ENCODE measurements around the gene UFSP2. TPM values are rescaled to one million over a fixed set of nuclear protein-coding genes. Genes with fewer than 3 reads are reported as not detected.

Gene UFSP2
- total RNA-seq, 2 donors from 2014 or later, result 23.5 to 32.9 TPM

DNA sequence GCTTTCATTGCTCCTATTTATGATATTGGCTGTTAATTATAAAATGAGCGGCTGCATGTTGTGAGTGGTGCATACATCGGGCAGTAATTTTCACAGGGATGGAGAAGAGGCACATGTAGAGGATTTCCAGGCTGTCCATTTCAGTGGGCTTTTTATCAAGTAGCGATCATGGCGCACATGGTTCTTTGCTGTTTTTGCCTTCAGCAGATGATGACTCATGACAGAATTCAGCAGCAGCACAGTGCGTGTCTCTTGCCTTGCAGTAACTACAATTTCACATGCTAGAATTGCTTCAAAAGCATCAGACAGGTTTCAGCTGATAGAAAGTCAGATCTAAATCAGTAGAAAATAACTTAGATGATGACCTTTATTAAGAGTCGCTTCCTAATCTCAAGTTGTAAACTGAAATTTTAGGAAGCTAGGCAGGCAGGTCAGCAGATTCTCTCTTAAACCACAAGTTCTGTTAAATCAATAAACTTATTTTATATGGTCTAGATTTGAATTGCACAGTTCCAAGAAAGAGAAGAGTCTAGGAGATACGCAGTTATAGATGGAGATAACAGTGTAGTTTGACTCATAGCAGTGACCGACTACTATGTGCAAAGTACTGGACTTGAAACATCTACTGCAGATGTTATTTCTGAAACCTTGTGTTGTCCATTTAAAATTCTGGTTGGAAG lies 65.9 kb downstream of the UFSP2 start:
- peaks cover 4% of the 10 kb centered on the region for H3K4me1 Mint-ChIP-seq
- H3K27me3 Mint-ChIP-seq, result no peaks in the 10 kb centered on the region
- no peak overlapping the region for H3K4me3 Mint-ChIP-seq
- H3K9me3 Mint-ChIP-seq, result no peaks in the 10 kb centered on the region
- no peak for ATAC-seq (replicated peaks)
- H3K36me3 Mint-ChIP-seq (ENCODE audit: low read depth), result peaks cover 50% of the 10 kb centered on the region
- H3K27ac Mint-ChIP-seq, result no peak overlapping the region

DNA sequence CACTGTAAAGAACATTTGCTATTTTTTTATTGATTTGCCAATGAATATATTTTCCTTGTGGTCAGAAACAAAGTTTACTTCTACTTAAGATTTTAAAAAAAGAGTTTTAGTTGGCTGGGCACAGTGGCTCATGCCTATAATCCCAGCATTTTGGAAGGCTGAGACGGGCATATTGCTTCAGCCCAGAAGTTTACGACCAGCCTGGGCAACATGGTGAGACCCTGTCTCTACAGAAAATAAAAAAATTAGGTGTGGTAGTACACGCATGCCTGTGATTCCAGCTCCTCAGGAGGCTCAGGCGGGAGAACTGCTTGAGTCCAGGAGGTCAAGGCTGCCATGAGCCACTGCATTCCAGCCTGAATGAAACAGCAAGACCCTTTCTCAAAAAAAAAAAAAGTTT lies 66.8 kb downstream of the UFSP2 start:
- Mint-ChIP-seq H3K36me3 (ENCODE audit: low read depth) (peaks cover 50% of the 10 kb centered on the region), H3K4me1 (peaks cover 4% of the 10 kb centered on the region), H3K9me3 (no peaks in the 10 kb centered on the region), H3K27me3 (no peaks in the 10 kb centered on the region), H3K27ac (no peak overlapping the region), H3K4me3 (no peak overlapping the region)
- no peak for ATAC-seq (replicated peaks)

DNA sequence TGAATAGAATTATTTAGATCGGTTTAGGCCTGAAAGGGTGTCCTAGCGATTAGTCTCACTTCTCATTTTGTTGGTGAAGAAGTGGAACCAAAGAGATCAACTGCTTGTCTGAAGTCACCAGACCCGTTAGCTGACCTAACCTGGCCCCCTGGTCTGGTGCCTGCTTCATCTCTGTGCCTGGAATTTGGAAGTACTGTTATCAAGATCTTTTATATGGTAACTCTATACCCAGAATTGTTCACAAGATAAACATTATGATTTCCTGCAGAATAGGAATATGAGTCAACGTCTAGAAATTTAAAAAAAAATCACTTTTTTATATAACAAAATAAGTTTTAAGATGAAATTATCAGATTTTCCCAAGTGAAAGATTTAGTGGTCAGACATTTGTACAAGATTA lies 67.2 kb downstream of the UFSP2 start:
- Mint-ChIP-seq H3K4me1 (peaks cover 4% of the 10 kb centered on the region), H3K27ac (no peak overlapping the region), H3K27me3 (no peaks in the 10 kb centered on the region), H3K9me3 (no peaks in the 10 kb centered on the region), H3K36me3 (ENCODE audit: low read depth) (peaks cover 53% of the 10 kb centered on the region), H3K4me3 (no peak overlapping the region)
- ATAC-seq (replicated peaks), result no peak

DNA sequence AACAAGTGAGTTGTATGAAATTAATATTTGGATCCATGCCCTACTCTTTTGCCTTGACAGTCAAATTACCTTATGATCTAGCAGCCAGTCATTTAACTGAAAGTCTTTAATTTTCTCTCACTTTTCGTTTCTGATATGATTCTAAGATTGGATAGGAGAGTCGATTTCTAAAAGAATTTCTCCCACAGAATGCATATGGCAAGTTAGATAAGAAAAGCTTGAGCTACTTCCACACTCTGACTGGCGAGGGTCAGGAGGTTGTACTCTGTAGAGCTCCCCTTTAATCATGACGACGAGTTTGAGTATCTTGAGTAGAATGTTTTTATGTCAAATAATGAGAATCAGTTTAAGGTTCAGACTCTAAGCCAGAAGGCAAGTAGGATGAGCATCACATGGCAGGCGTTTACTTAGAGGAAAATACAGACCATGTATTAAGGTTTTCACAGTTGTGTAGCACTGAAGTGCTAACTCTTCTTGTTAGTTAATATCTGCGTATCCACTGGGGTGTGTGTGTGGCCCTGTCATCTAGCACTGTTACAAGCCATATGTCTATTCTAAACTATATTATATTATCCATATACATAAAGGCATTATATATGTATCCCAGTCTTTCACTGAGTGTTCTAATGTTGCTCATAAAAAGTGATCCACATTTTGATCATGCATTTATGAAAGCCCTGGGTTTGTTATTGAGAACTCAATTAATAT lies 67.9 kb downstream of the UFSP2 start:
- Mint-ChIP-seq H3K27me3 (no peaks in the 10 kb centered on the region), H3K27ac (peak overlapping the region; percentile 16), H3K4me3 (no peak overlapping the region), H3K36me3 (ENCODE audit: low read depth) (peaks cover 53% of the 10 kb centered on the region), H3K4me1 (peaks cover 4% of the 10 kb centered on the region), H3K9me3 (no peaks in the 10 kb centered on the region)
- peak; percentile 38 for ATAC-seq (replicated peaks)

DNA sequence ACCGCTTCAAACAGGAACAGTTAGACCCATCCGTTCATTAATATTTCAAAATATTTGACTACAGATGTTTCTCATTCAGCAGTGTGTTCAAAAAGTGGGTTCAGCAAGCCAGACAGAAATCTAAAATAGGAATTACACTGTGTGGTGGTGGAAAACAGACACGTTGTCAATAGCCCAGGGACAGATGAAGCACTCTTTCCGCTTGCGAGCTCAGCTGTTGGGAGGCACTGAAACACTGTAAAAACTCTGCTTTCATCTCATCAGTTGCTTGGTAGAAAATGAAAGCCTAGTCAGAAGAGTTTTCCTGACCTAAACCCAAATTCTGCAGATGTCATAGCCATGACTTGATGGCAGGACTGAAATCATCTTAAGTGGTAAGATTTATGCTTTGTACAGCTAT lies 68.6 kb downstream of the UFSP2 start:
- no peak overlapping the region for H3K4me3 Mint-ChIP-seq
- ATAC-seq (replicated peaks), result peak; percentile 83
- H3K27me3 Mint-ChIP-seq, result no peaks in the 10 kb centered on the region
- peaks cover 4% of the 10 kb centered on the region for H3K4me1 Mint-ChIP-seq
- H3K36me3 Mint-ChIP-seq (ENCODE audit: low read depth), result peaks cover 52% of the 10 kb centered on the region
- peak overlapping the region; percentile 16 for H3K27ac Mint-ChIP-seq
- H3K9me3 Mint-ChIP-seq, result no peaks in the 10 kb centered on the region

DNA sequence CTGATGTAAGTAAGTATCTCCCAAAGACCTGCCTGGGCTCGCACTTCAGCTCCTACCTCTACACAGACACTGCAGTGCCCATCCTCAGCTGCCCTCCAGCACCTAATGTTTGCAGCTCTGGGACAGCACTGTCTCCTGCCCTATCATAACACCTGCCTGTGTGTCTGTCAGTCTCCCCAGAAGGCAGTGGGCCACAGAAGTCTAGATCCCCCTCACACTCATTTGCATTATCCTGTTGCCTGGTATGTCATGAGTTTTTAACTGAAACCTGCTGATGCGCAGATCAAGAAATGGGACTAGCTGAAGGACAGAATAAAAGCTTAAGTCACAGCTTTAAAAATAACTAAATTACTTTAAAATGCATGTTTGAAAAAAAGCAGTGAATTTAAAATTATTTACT lies 73.0 kb downstream of the UFSP2 start:
- H3K9me3 Mint-ChIP-seq, result no peaks in the 10 kb centered on the region

DNA sequence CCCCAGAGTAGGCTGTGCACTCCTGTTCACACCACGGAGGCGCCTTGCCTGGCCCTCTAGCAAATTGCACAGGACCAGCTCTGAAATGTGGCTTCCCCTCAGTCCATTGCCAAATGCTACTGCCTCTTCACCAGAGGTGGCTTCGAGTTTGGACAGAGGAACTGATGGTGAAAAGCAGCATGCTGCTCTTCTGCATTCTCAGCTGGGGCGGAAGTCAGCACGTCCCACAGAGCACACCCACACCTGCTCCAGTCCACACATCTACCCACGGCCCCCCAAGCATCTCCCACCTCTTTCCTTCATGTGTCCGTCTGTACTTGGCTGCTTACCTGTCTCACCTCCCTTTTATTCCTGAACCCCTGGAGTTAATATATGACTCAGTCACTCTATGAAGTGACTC lies 73.6 kb downstream of the UFSP2 start:
- Mint-ChIP-seq H3K4me1 (peaks cover 3% of the 10 kb centered on the region), H3K27ac (no peak overlapping the region), H3K36me3 (ENCODE audit: low read depth) (peaks cover 65% of the 10 kb centered on the region), H3K27me3 (no peaks in the 10 kb centered on the region), H3K9me3 (no peaks in the 10 kb centered on the region), H3K4me3 (no peak overlapping the region)
- ATAC-seq (replicated peaks), result no peak

More for the DNA sequence above, 73.0 kb downstream of the UFSP2 start:
- H3K27ac Mint-ChIP-seq, result no peak overlapping the region
- peaks cover 65% of the 10 kb centered on the region for H3K36me3 Mint-ChIP-seq (ENCODE audit: low read depth)
- peaks cover 4% of the 10 kb centered on the region for H3K4me1 Mint-ChIP-seq
- H3K4me3 Mint-ChIP-seq, result no peak overlapping the region
- H3K27me3 Mint-ChIP-seq, result no peaks in the 10 kb centered on the region
- no peak for ATAC-seq (replicated peaks)

DNA sequence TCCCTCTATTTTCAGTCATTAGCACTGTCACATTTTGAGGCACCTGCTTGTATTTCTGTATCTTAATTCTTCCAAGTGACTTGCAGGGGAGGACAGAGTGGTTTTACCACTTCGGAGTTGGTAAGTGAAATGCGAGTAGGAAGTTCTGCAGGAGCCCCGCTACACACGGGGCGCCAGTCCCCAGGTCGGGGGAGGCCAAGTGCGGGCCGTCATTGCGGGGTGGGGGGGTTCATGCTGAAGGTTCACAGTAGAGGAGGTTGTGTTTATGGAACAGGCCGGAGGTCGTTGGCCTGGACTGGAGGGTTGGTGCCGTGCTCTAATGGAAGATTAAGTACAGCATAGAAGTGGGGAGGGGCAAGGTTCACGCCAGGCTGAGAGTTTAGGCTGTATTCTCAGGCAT lies 74.1 kb downstream of the UFSP2 start:
- H3K4me1 Mint-ChIP-seq, result peaks cover 3% of the 10 kb centered on the region
- H3K27me3 Mint-ChIP-seq, result no peaks in the 10 kb centered on the region
- no peak overlapping the region for H3K4me3 Mint-ChIP-seq
- H3K9me3 Mint-ChIP-seq, result no peaks in the 10 kb centered on the region
- peaks cover 66% of the 10 kb centered on the region for H3K36me3 Mint-ChIP-seq (ENCODE audit: low read depth)
- ATAC-seq (replicated peaks), result no peak
- no peak overlapping the region for H3K27ac Mint-ChIP-seq

Other genes starting within 250 kb of the UFSP2 start
- gene CFAP97, start 222.0 kb downstream of the UFSP2 start, total RNA-seq, result 10 to 100 TPM; 33.7 to 37.0 TPM
- 10 to 100 TPM; 28.2 to 31.2 TPM for gene SNX25, start 216.4 kb downstream of the UFSP2 start, total RNA-seq
- gene LRP2BP, start 30.0 kb downstream of the UFSP2 start, total RNA-seq, result 1 to 10 TPM; 1.2 to 5.7 TPM
- 100 to 1,000 TPM in 1 of 2 donors, 10 to 100 TPM in 1; 51.5 to 171 TPM for gene ANKRD37, start 29.1 kb downstream of the UFSP2 start, total RNA-seq
- gene CCDC110, start 45.8 kb upstream of the UFSP2 start, total RNA-seq, result 1 to 10 TPM in 1 of 2 donors, under 1 TPM in 1; 0.09 to 1.2 TPM
- not detected for gene PDLIM3, start 109.5 kb upstream of the UFSP2 start, total RNA-seq

Data from activated T-helper 17 cell treated with anti-CD3 and anti-CD28 coated beads, Interleukin-2, amount 50 U/mL, for 72 hours (primary cell).